NCI-H748 (cell line): ENCODE data around the gene PIR.

Source experiments
- DNase-seq: peaks from one replicate; lab custom pipeline; 2025; ENCODE audit not compliant: unreplicated experiment; lab: John Stamatoyannopoulos, UW

The PIR gene

DNA sequence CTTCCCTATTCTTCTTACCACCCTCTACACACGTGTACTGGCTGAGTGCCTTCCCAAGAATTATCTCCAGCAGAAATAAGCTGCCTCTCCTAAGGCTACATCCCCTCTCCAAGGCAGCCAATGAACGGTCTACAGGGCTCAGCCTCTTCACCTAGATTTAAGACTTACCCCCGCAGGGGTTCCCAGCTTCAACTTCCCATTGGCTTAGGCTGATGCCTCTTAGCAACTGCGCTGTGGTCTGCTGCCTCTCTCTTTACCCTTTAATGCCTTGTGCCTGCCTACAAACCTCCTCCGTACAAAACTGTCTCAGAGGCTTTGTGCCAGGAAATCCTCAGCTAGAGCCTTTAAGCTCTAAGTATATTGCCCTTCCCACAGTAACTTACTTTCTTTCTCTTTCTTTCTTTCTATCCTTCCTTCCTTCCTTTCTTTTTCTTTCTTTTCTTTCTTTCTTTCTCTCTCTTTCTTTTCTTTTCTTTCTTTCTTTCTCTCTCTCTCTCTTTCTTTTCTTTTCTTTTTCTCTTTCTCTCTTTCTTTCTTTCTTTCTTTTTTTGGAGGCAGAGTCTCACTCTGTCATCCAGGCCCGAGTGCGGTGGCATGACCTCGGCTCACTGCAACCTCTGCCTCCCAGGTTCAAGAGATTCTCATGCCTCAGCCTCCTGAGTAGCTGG, 142.7 kb downstream of the PIR start:
- DNase-seq = no peak

DNA sequence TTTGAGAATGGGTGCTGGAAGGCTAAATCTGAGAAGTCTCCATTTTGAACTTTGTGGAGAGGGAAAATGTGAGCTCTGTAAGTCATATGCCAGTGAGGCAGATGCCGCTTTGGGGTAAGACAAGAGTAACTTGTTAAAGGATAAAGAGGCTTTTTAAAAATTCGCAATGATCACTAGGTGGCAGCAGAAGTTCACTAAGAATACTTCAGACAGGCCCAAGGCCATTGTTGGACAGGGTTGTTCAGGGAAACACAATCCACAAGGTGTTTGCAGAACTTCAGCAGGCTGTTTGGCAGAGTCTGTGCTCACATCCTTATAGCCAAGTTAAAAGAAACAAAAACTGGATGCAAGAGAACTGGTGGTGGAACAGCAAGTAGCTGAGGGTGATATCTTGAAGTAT, 144.1 kb downstream of the PIR start:
- DNase-seq = peak; percentile 77

- DNase-seq = no peak
Observed at GRCh38 chrX:15345976-15346375, 147.2 kb downstream of the PIR start.

DNA sequence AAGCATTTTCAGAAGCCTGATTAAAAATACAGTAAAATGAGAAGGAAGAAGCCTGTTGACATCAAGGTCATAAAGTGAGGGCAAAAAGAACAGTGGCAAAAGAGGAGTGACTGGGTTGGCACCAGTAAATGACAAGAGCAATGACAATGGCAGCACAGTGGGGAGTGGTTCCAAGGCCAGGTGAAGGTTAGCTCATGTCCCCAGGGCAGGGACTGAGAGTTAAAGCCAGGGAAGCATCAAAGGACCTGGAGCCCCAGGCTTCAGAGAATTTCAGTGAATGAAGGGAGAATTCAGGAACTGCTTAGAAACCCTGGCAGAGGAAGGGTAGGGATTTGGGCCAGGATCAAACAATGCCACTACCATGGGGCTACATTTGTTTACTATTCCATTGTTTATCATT, 149.0 kb downstream of the PIR start:
- no peak for DNase-seq

DNA sequence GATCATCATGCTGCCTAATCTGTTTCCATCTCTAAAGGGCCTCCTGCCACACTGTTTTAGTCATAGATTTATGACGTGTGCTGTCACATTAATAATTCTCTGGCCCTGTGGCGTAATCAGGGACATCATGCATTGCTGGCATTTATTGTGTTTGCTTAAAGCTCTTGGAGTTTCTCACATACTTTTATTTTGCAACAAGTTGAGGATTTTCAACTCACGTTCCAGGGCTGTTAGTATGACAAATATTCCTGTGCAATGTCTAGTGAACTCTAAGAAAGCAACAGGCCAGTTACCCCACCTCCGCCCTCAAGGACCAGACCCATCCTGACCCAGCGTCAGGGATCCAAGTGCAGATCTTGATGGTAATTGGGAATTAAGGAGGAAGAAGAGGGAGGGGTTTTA, 150.1 kb downstream of the PIR start:
- no peak for DNase-seq

DNA sequence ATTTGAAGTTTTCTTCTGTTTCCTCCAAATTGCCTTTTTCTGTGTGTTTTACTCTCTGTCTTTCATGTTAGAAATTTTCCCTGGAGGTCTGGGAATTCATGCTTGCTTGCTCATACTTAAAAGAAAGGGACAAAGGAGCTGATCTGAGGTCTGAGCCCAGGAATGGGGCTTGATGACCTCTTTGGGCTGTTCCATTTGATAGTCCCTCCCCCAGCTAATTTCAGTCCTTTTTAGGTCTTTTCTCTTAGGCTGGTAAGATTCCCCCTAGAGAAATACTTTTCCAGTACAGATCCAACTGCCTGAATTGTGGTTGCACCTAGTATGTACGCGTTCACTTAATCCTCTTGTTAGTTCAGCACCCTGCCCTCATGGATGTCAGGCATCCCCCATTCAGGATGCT, 152.3 kb downstream of the PIR start:
- no peak for DNase-seq

DNA sequence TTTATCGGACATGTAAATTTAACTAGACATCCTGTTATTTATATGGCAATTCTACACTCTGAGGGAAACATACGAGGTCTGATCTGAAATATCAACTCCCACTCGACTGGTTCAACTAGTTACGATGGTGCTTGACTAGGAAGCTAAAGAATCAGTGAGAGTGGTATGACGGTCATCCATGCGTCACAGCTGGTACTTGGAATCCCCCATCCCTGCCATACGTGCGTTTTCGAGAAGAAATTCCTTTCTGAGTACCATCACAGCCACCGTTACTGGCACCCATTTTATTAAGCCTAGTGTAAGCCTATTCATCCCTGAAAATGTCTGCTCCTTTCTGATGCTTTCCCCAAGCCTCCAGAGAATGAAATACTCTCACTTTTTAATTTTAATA, 157.1 kb downstream of the PIR start:
- peak; percentile 74 for DNase-seq

GRCh38 chrX:15335135-15336022, 157.8 kb downstream of the PIR start, which contains the start of gene PIGA:
Gene PIGA (minus strand): TSS chrX:15335523. CDS start chrX:15331930, 3,593 bp downstream.
- peak; percentile 99 for DNase-seq
